Myocyte (in vitro differentiated cells): ENCODE results near the gene SLFN12L. TPM values are rescaled to one million over a fixed set of nuclear protein-coding genes. Genes with fewer than 3 reads are reported as not detected.

Source experiments
- DNase-seq: peaks from one replicate; pipeline ENCODE4 v3.0.0-alpha.2; 2012; ENCODE audit warnings: low read depth
- total RNA-seq: library from RNA; depleted of rRNA; stranded (reverse); fragments of >200 nt; gene quantifications from 2 replicates; pipeline ENCODE4 v1.2.3, GENCODE V29; 2014

The SLFN12L gene
- total RNA-seq, 1 donor from 2014 or later = not detected

- peak; percentile 93 for DNase-seq
Observed at GRCh38 chr17:35433075-35433894, 104.2 kb downstream of the SLFN12L start.

GRCh38 chr17:35432176-35433074 lies 105.1 kb downstream of the SLFN12L start, which contains the start of gene SLFN12:
Gene SLFN12, minus strand, starts transcription at chr17:35432500. Its CDS starts 9,472 bp downstream, at chr17:35423028.
- peak; percentile 96 for DNase-seq

GRCh38 chr17:35429702-35430101 lies 107.8 kb downstream of the SLFN12L start:
- no peak for DNase-seq

- DNase-seq = no peak
Observed at GRCh38 chr17:35428229-35428628, 109.2 kb downstream of the SLFN12L start.

GRCh38 chr17:35423761-35424160 lies 113.7 kb downstream of the SLFN12L start:
- DNase-seq = no peak

Other genes starting within 250 kb of the SLFN12L start
- 6.5 and 15.1 TPM in 2 replicates for gene SLFN11, start 164.1 kb downstream of the SLFN12L start, total RNA-seq
- 21.3 and 23.1 TPM in 2 replicates for gene SLFN12, start 105.2 kb downstream of the SLFN12L start, total RNA-seq
- 0.37 and 1.1 TPM in 2 replicates for gene SLFN13, start 88.9 kb downstream of the SLFN12L start, total RNA-seq
- not detected in 2 replicates for gene SLFN14, start 23.1 kb upstream of the SLFN12L start, total RNA-seq
- 7.4 and 12.4 TPM in 2 replicates for gene PEX12, start 40.9 kb upstream of the SLFN12L start, total RNA-seq
- gene AP2B1, start 49.6 kb upstream of the SLFN12L start, total RNA-seq = 47.0 and 52.6 TPM in 2 replicates
- gene RASL10B, start 194.0 kb upstream of the SLFN12L start, total RNA-seq = 1.1 and 1.3 TPM in 2 replicates
- gene GAS2L2, start 215.6 kb upstream of the SLFN12L start, total RNA-seq = 0.08 TPM in 1 of 2 replicates, not detected in the other
- not detected in 2 replicates for gene C17orf50, start 223.2 kb upstream of the SLFN12L start, total RNA-seq